OCI-LY1 (cell line): ENCODE results near the gene ADAMTS7.
"Not testable (repeated sequence)": the region's sequence is repeated elsewhere in the genome, so short reads cannot be mapped to it uniquely, and the experiment has no call there.

Source experiments
- EZH2 ChIP-seq: fragments of 200-600 bp; sonication (generic), shearing (Covaris generic); IDR thresholded peaks from 2 replicates; pipeline ENCODE4 v1.8.0; 2017; ENCODE audit warnings: borderline replicate concordance, mixed run types, mild to moderate bottlenecking, antibody characterized with exemption, low read length, moderate library complexity, mixed read lengths
- TF ChIP-seq, protein P1 (sequence below): fragments of 200-600 bp; sonication (generic), shearing (Covaris generic); IDR thresholded peaks from 2 replicates; pipeline ENCODE4 v1.5.1; 2017; ENCODE audit warnings: mild to moderate bottlenecking, antibody characterized with exemption, low read length, moderate library complexity, mixed read lengths

GRCh38 chr15:78779975-78780374 is 31.3 kb downstream of the ADAMTS7 start:
- TF ChIP-seq, protein P1, sequence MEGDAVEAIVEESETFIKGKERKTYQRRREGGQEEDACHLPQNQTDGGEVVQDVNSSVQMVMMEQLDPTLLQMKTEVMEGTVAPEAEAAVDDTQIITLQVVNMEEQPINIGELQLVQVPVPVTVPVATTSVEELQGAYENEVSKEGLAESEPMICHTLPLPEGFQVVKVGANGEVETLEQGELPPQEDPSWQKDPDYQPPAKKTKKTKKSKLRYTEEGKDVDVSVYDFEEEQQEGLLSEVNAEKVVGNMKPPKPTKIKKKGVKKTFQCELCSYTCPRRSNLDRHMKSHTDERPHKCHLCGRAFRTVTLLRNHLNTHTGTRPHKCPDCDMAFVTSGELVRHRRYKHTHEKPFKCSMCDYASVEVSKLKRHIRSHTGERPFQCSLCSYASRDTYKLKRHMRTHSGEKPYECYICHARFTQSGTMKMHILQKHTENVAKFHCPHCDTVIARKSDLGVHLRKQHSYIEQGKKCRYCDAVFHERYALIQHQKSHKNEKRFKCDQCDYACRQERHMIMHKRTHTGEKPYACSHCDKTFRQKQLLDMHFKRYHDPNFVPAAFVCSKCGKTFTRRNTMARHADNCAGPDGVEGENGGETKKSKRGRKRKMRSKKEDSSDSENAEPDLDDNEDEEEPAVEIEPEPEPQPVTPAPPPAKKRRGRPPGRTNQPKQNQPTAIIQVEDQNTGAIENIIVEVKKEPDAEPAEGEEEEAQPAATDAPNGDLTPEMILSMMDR: not testable (repeated sequence)
- not testable (repeated sequence) for TF ChIP-seq EZH2
